GM21526 (cell line): ENCODE measurements around the gene JARID2.

Experiments used
- ATAC-seq: cut with Tn5 transposase; IDR thresholded peaks from one replicate; pipeline ENCODE4 v1.9.1; 2021; ENCODE audit warnings: moderate library complexity; ENCODE audit not compliant: unreplicated experiment, low FRiP score

JARID2 gene

DNA sequence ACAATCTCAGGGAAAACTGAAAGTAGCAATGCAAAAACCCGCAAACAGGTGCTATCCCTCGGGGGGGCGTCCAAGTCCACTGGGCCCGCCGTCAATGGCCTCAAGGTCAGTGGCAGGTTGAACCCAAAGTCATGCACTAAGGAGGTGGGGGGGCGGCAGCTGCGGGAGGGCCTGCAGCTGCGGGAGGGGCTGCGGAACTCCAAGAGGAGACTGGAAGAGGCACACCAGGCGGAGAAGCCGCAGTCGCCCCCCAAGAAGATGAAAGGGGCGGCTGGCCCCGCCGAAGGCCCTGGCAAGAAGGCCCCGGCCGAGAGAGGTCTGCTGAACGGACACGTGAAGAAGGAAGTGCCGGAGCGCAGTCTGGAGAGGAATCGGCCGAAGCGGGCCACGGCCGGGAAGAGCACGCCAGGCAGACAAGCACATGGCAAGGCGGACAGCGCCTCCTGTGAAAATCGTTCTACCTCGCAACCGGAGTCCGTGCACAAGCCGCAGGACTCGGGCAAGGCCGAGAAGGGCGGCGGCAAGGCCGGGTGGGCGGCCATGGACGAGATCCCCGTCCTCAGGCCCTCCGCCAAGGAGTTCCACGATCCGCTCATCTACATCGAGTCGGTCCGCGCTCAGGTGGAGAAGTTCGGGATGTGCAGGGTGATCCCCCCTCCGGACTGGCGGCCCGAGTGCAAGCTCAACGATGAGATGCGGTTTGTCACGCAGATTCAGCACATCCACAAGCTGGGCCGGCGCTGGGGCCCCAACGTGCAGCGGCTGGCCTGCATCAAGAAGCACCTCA is 250.7 kb downstream of the JARID2 start:
- no peak for ATAC-seq

- ATAC-seq = no peak
Observed at GRCh38 chr6:15498640-15499039, 252.8 kb downstream of the JARID2 start.

- no peak for ATAC-seq
Observed at GRCh38 chr6:15499125-15499524, 253.3 kb downstream of the JARID2 start.

DNA sequence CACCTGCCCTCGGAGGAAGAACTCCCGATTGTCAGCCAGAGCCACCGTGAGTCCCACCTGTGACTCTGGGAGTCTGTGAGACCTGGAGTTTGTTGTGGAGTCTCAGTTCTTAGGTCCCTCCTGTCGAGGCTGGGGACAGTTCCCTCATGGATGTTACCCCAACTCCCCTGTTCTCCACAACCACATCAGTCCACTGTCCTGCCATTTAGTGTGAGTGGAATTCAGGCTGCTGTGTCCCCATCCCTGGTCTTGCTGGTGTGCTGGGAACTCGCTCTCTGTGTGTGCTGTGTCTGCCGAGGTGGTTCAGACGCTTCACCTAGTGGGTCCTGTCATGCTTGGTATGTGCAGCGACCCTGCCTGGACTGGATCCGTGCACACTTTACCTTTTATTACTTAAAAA is 253.7 kb downstream of the JARID2 start:
- ATAC-seq = no peak

DNA sequence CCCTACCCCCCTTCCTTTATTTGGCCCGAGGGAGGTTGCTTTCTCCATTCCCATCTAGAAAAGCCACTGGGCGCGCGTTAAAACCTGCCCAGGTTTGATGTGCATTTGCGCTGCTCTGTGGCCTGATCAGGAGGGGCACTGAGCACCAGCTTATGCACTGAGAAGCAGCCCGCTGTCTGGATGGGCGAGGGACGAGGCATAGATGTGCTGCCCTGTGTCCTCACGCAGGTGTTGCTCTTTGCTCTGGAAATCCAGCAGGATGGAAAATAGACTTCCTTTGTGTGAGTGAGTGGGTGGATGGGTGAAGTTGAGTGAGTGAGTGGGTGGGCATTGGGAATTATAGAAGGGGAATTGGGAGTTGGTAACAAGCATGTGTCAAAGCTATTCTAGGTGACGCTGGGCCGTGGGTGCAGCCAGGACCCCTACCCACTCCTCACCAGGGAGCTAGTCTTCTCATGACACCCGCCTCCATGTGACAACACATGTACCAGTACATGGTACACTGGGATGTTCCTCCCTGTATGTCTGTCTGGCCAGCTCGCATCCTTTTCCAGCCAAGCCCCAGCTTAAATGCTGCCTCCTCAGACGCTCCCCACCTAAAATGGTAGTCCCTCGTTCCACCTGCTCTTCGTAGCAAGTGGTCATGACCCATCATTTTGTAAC is 254.3 kb downstream of the JARID2 start:
- no peak for ATAC-seq

GRCh38 chr6:15500901-15501825 is 255.3 kb downstream of the JARID2 start:
- ATAC-seq = no peak

GRCh38 chr6:15501826-15502445 is 256.1 kb downstream of the JARID2 start:
- no peak for ATAC-seq

- no peak for ATAC-seq
Observed at GRCh38 chr6:15502446-15503345, 256.8 kb downstream of the JARID2 start.

DNA sequence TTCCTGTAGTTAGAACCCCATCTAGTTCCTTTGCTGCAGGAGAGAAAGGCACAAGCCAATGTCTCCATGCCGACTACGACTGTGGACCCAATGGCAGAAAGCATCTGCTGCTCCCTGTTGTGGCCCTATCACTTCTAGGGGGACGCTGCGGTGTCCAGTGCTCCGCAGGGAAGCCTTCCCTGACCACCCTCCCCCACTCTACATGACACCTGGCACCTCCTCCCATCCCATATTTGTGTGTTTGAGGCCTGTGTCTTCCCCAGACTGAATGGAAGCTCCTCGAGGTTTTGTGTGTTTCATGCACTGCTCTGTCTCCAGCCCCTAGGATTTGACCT is 257.4 kb downstream of the JARID2 start:
- no peak for ATAC-seq

DNA sequence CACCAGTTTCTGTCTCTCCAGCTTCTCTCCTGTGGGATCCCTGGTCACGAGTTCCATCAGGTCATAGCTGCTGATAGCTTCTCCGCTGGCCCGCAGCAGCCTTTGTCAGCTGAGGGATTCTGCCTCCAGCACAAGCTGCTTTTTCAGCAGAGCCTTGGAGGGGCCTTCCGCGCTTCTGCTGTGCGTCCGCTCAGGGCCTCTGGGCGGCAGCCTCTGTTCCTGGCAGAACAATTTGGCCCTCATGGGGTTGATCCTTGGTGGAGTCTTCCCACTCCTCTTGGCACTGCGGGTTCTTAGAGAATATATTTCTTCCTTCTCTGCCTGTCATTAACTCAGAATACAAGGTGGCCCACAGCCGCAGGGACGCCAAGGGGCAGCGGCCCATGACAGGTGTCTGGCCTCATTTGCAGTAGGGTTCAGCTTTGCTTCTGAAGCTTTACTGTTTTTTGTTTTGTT is 258.2 kb downstream of the JARID2 start:
- ATAC-seq = no peak

DNA sequence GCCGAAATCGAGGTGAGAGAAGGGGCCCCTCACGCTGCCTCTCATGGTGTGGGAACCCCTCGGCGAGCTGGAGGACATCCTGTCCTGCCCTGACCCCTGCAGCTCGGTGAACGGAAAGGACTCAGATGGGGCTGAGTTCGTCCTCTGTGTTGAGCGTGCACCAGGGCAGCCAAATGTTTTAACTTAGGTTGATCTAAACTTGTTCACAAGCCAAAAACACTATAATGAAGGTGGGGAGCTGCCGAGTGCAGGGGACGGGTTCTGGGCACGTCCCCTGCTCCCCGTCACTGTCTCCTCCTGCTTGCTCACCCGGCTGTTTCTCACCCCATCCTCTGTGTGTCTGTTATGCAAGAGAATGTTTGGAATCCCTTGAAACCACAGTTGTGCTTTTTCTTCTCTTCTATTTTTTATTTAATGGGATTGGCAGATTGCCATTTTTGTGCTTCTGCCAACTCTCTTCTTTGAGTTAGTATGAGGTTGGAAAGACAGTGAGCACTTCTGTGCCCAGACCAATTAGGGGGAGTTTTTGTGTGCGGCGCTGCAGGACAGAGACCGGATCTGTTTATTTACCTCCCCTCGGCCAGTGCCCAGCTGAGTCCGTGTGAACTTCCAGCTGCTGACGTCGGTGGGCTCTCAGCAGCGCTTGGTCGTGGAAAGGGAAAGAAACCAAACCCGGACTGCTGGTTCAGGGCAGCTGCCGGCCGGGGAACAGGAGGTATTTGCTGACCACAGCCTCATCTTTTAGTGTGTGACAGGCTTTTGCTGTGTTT is 258.9 kb downstream of the JARID2 start:
- no peak for ATAC-seq

DNA sequence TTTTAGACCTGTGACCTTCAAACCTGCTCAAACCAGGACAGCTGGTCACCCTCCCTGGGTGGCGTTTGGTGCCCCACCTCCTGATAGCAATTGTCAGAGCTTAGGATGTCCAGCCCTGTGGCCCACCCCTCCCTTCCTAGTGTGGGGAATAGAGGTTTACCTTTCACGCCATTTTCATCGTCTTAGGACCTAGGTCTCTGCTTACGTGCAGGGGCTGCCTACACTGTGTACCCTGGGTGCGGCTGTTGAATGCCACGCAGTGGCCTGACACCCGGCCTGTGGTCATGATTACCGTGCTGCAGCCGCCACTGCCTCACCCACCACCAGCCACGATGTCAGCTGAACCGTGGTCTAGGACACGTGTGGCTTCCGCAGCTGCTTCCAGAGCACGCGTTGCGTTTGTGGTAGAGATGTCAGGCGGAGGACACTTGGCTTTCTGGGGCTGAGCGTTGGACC is 259.6 kb downstream of the JARID2 start:
- no peak for ATAC-seq

- no peak for ATAC-seq
Observed at GRCh38 chr6:15506066-15506465, 260.2 kb downstream of the JARID2 start.

- no peak for ATAC-seq
Observed at GRCh38 chr6:15507221-15507620, 261.4 kb downstream of the JARID2 start.

GRCh38 chr6:15507746-15508145 is 261.9 kb downstream of the JARID2 start:
- no peak for ATAC-seq

DNA sequence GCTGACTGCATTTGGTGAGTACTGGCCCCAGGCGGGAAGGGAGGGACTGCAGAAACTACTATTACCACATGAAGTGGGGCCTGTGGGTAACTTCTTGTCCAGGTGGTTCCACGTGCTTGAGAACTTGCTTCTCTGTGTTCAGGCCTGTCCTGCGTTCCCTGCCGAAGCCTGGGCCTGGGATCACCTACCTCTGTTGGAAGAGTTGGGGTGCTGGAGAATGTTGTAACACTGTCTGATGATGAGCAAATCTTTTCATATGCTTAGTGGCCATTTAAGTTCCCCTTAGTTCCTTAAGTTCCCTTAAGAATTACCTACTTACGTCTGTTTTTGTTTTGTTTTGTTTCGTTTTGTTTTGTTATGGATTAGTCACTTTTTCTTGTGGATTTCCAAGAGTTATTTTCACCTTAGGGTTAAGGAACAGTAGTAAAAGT is 262.6 kb downstream of the JARID2 start:
- ATAC-seq = no peak

- ATAC-seq = no peak
Observed at GRCh38 chr6:15508931-15509330, 263.1 kb downstream of the JARID2 start.

DNA sequence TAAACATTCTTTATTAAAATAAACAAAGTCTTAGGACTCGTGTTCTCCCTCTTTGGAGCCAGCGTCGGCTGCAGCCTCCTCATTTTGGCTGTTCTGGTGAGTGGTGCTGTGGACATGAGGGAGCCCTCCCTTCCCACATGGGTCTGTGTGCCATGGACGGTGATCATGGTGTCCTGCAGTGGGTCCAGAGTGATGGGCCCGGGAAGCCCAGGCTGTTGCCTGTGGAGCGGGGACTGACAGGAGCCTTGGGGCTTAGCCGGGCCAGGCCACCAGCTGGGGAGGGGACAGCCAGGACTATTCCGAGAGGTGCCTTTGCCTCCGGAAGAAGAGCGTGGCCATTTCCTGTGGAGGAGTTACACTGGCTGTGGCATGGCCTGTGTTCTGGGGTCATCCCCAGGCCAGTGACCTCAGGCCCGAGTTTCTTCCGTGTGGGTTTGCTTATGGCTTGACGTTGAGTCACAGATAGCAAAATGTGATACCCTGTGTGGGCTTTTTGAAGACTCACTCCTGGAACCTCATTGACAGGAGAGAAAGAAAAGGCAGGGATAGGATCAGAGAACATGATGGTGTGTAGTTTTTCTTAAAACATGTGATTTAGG is 263.6 kb downstream of the JARID2 start:
- ATAC-seq = no peak
